MM.1S (cell line): ENCODE measurements around the gene PRKCZ.

Experiments
- EZH2 ChIP-seq: fragments of 300-600 bp; sonication (generic); optimal IDR thresholded peaks from 2 replicates; pipeline ENCODE3; 2017; ENCODE audit warnings: low read depth, mild to moderate bottlenecking, antibody characterized with exemption, low read length, mixed read lengths
- EZH2phosphoT487 ChIP-seq: fragments of 300-600 bp; sonication (generic); IDR thresholded peaks from 2 replicates; pipeline ENCODE4 v1.6.1; 2018; ENCODE audit warnings: antibody characterized with exemption, low read length
- TF ChIP-seq, protein P1 (sequence below): fragments of 300-600 bp; sonication (generic); IDR thresholded peaks from 2 replicates; pipeline ENCODE4 v1.5.1; 2016; ENCODE audit warnings: antibody characterized with exemption, low read length, mixed read lengths

DNA sequence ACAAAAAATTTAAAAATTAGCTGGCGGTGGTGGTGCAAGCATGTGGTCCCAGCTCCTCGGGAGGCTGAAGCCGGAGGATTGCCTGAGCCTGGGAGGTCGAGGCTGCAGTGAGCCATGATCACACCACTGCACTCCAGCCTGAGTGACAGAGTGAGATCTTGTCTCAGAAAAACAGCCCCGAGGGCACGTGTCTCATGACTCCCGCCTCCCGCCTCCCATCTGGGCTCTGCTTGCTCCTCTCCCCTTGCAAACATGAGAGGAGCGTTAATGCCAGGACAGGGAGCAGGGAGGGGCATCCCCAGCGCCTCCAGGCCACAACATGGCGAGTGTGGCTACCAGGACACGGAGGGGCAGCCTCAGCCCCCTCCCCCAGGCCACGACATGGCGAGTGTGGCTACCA is 116.0 kb downstream of the PRKCZ start:
- TF ChIP-seq EZH2phosphoT487 (no peak), EZH2 (no peak)
- TF ChIP-seq, protein P1, sequence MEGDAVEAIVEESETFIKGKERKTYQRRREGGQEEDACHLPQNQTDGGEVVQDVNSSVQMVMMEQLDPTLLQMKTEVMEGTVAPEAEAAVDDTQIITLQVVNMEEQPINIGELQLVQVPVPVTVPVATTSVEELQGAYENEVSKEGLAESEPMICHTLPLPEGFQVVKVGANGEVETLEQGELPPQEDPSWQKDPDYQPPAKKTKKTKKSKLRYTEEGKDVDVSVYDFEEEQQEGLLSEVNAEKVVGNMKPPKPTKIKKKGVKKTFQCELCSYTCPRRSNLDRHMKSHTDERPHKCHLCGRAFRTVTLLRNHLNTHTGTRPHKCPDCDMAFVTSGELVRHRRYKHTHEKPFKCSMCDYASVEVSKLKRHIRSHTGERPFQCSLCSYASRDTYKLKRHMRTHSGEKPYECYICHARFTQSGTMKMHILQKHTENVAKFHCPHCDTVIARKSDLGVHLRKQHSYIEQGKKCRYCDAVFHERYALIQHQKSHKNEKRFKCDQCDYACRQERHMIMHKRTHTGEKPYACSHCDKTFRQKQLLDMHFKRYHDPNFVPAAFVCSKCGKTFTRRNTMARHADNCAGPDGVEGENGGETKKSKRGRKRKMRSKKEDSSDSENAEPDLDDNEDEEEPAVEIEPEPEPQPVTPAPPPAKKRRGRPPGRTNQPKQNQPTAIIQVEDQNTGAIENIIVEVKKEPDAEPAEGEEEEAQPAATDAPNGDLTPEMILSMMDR, result no peak
